GM12878 (cell line): ENCODE data around the gene FFAR3. TPM values are rescaled to one million over a fixed set of nuclear protein-coding genes. Genes with fewer than 3 reads are reported as not detected.
"Not testable (repeated sequence)": the region's sequence is repeated elsewhere in the genome, so short reads cannot be mapped to it uniquely, and the experiment has no call there.

ENCODE experiments used
- ATAC-seq: fragments of 200-7000 bp; cut with Tn5 transposase; 3 replicates; pipeline ENCODE4 v1.9.1; 2020; ENCODE audit warnings: mild to moderate bottlenecking, moderate library complexity
- BruUV-seq: library from RNA; stranded (reverse); fragments of 400-500 nt; replicated peaks from 2 replicates; lab custom pipeline; 2021; lab: Mats Ljungman, UMichigan
- CTCF ChIA-PET: fragments of 300-600 bp; sonication (Branson Sonifier 250); formaldehyde crosslinking; extraction: SDS; loops from one replicate; lab custom pipeline; 2021; ENCODE audit warnings: inconsistent platforms; lab: Yijun Ruan, JAX
- POLR2A ChIA-PET: fragments of 350-600 bp; formaldehyde crosslinking; extraction: SDS; loops from one replicate; lab custom pipeline; 2021; ENCODE audit warnings: inconsistent platforms; lab: Charles Lee
- RAD21 ChIA-PET: fragments of 300-600 bp; sonication (Branson Sonifier 250); formaldehyde crosslinking; loops from one replicate; lab custom pipeline; 2023; ENCODE audit warnings: antibody characterized with exemption; ENCODE audit not compliant: unreplicated experiment; lab: Charles Lee
- SMC1A ChIA-PET: fragments of 300-600 bp; sonication (Branson Sonifier 250); formaldehyde crosslinking; loops from one replicate; lab custom pipeline; 2023; ENCODE audit not compliant: unreplicated experiment, uncharacterized antibody; lab: Charles Lee
- DNase-seq: peaks from one replicate; pipeline ENCODE4 v3.0.0-alpha.2; 2011; ENCODE audit warnings: low read depth, low spot score
- FAIRE-seq: peaks from 3 replicates; lab custom pipeline; 2011; peaks lifted over from hg19 to GRCh38; lab: Jason Lieb, UNC
- H2AFZ ChIP-seq: 2 replicates; pipeline ENCODE4 v1.6.0; 2011; ENCODE audit warnings: low read depth, low read length, control low read depth; ENCODE audit not compliant: control insufficient read depth
- H3K27ac ChIP-seq: 2 replicates; pipeline ENCODE4 v1.5.1; 2011; ENCODE audit warnings: control low read depth; ENCODE audit not compliant: control insufficient read depth, insufficient read depth
- H3K27me3 ChIP-seq, 2 experiments: replicated peaks in 1 of 2; 2 replicates each; pipeline versions ENCODE4 v1.6.0 to v1.6.1; 2011; ENCODE audit warnings: low read length in 1 of 2; ENCODE audit not compliant: control insufficient read depth in 2 of 2, insufficient read depth in 2 of 2
- H3K36me3 ChIP-seq, 2 experiments: 2 replicates each; pipeline ENCODE4 v1.5.1; 2011; ENCODE audit warnings: low read length in 1 of 2; ENCODE audit not compliant: control insufficient read depth in 2 of 2, insufficient read depth in 2 of 2
- H3K4me1 ChIP-seq: 2 replicates; pipeline ENCODE4 v1.6.1; 2011; ENCODE audit warnings: mild to moderate bottlenecking, low read length, moderate library complexity, mixed read lengths; ENCODE audit not compliant: control insufficient read depth, insufficient read depth
- H3K4me2 ChIP-seq: 2 replicates; pipeline ENCODE4 v1.6.0; 2011; ENCODE audit warnings: control low read depth; ENCODE audit not compliant: control insufficient read depth, insufficient read depth
- H3K4me3 ChIP-seq: fragments of 200-600 bp; sonication (generic); 2 replicates; pipeline ENCODE4 v1.5.1; 2016
- H3K79me2 ChIP-seq: 2 replicates; pipeline ENCODE4 v1.6.0; 2011; ENCODE audit warnings: low read length; ENCODE audit not compliant: control insufficient read depth, insufficient read depth
- H3K9ac ChIP-seq: 2 replicates; pipeline ENCODE4 v1.8.0; 2011; ENCODE audit warnings: low read length, control low read depth, mixed read lengths; ENCODE audit not compliant: control insufficient read depth, insufficient read depth
- H3K9me3 ChIP-seq: replicated peaks from 3 replicates; pipeline ENCODE4 v1.5.1; 2011; ENCODE audit warnings: mild to moderate bottlenecking, low read length; ENCODE audit not compliant: control insufficient read depth, insufficient read depth
- H4K20me1 ChIP-seq: 2 replicates; pipeline ENCODE4 v1.6.0; 2011; ENCODE audit not compliant: control insufficient read depth, insufficient read depth
- WGBS: methylation state at CpG from one replicate; pipeline ENCODE4 v1.1.6; 2016; ENCODE audit warnings: low lambda C conversion rate; ENCODE audit not compliant: insufficient replicate concordance, insufficient coverage; ENCODE audit errors: missing lambda C conversion rate; 5-methylcytosine and 5-hydroxymethylcytosine counted together
- in situ Hi-C: fragments of 300-500 bp; cut with MboI; formaldehyde crosslinking; loops from 9 replicates; pipeline ENCODE4 v1.14.3; 2018; ENCODE audit warnings: mixed read lengths
- intact Hi-C: fragments of 100-400 bp; cut with micrococcal nuclease; formaldehyde crosslinking; loops from one replicate; pipeline ENCODE4 v1.14.2; 2022; ENCODE audit not compliant: unreplicated experiment
- polyA plus RNA-seq, 11 experiments: library from polyadenylated mRNA; depleted of rRNA in 4 of 11; unstranded in 6 of 11; stranded (reverse) in 5 of 11; fragments of >200 nt; fragmentation: Nextera tagmentation in 4 of 11; fragmentation: Illumina TruSeq in 1 of 11; extraction: Ambion mirVana in 4 of 11; extraction: Trizol in 1 of 11; gene quantifications; 1 replicate in 1 of 11; 2 replicates in 10 of 11; pipeline versions ENCODE4 v1.2.1 to v1.2.3, GENCODE V29; 2011 to 2016; ENCODE audit warnings: inconsistent platforms in 2 of 11, missing spikeins in 2 of 11, low read depth in 1 of 11
- total RNA-seq, 4 experiments: library from RNA; depleted of rRNA in 3 of 4; stranded (reverse); fragments of >200 nt in 3 of 4; fragmentation: Illumina TruSeq in 1 of 4; extraction: Trizol in 1 of 4; gene quantifications; 2 replicates each; pipeline versions ENCODE4 v1.2.1 to v1.2.3, GENCODE V29; 2013 to 2021

FFAR3 gene
- total and polyA plus RNA-seq, 10 of the 15 experiments (the other 5 are each of a cell fraction or from before 2014, with no cell fraction given): 0.15 to 0.18 TPM; not detected in 8

GRCh38 chr19:35359395-35359794, 1.1 kb downstream of the FFAR3 start:
- intact Hi-C loops, H3K9me3 ChIP-seq, H3K4me2 ChIP-seq, FAIRE-seq, H3K27me3 ChIP-seq, H4K20me1 ChIP-seq, H2AFZ ChIP-seq, DNase-seq, ATAC-seq, RAD21 ChIA-PET, POLR2A ChIA-PET, BruUV-seq, H3K4me3 ChIP-seq, SMC1A ChIA-PET, CTCF ChIA-PET, in situ Hi-C loops, H3K79me2 ChIP-seq, H3K9ac ChIP-seq, H3K36me3 ChIP-seq, H3K27ac ChIP-seq: not testable (repeated sequence)
- H3K4me1 ChIP-seq: peaks cover 20% of the 10 kb centered on the region
- WGBS: 66% methylated on average over 16 of the region's 21 CpGs

- H4K20me1 ChIP-seq, H3K4me3 ChIP-seq, ATAC-seq, H2AFZ ChIP-seq, H3K9ac ChIP-seq, DNase-seq, H3K4me2 ChIP-seq, SMC1A ChIA-PET, CTCF ChIA-PET, H3K79me2 ChIP-seq, BruUV-seq, RAD21 ChIA-PET, intact Hi-C loops, H3K27me3 ChIP-seq, in situ Hi-C loops, H3K9me3 ChIP-seq, FAIRE-seq, H3K27ac ChIP-seq, H3K36me3 ChIP-seq, POLR2A ChIA-PET: not testable (repeated sequence)
- H3K4me1 ChIP-seq: peaks cover 14% of the 10 kb centered on the region
- WGBS: no CpG with 5 or more reads among the region's 5 CpGs
Measured at GRCh38 chr19:35360081-35360480, 1.8 kb downstream of the FFAR3 start.
